ENCODE data around the gene EHBP1. TPM values are rescaled to one million over a fixed set of nuclear protein-coding genes. Genes with fewer than 3 reads are reported as not detected.

The EHBP1 gene
- total RNA-seq, 2 experiments from 2014 or later: 22.2 to 24.7 TPM

- POLR2A ChIA-PET: no interaction called here
- no peaks in the 10 kb centered on the region for H3K27me3 Mint-ChIP-seq
- CTCF ChIA-PET: no interaction called here
- peaks cover 5% of the 10 kb centered on the region for H3K9me3 Mint-ChIP-seq
- DNase-seq: no peak
- H3K27ac Mint-ChIP-seq: no peak overlapping the region
- peaks cover 8% of the 10 kb centered on the region for H3K36me3 Mint-ChIP-seq (ENCODE audit: low read depth)
- H3K4me3 Mint-ChIP-seq: no peak overlapping the region
- no peaks in the 10 kb centered on the region for H3K4me1 Mint-ChIP-seq
These were observed 79.7 kb downstream of the EHBP1 start for GRCh38 chr2:62785216-62785615.

GRCh38 chr2:62785810-62786597, 80.5 kb downstream of the EHBP1 start:
- H3K9me3 Mint-ChIP-seq: peaks cover 5% of the 10 kb centered on the region
- DNase-seq: no peak
- no peak overlapping the region for H3K4me3 Mint-ChIP-seq
- no peak overlapping the region for H3K27ac Mint-ChIP-seq
- H3K27me3 Mint-ChIP-seq: no peaks in the 10 kb centered on the region
- no peaks in the 10 kb centered on the region for H3K4me1 Mint-ChIP-seq
- ChIA-PET POLR2A (no interaction called here), CTCF (interaction anchor here (1.5 kb wide), 1 partner anchor 330 kb away, joined by 4 read pairs; no protein-coding TSS in a partner anchor)
- peaks cover 8% of the 10 kb centered on the region for H3K36me3 Mint-ChIP-seq (ENCODE audit: low read depth)

- H3K27ac Mint-ChIP-seq: no peak overlapping the region
- no peaks in the 10 kb centered on the region for H3K27me3 Mint-ChIP-seq
- H3K36me3 Mint-ChIP-seq (ENCODE audit: low read depth): peaks cover 8% of the 10 kb centered on the region
- DNase-seq: no peak
- H3K4me3 Mint-ChIP-seq: no peak overlapping the region
- H3K9me3 Mint-ChIP-seq: peaks cover 3% of the 10 kb centered on the region
- H3K4me1 Mint-ChIP-seq: no peaks in the 10 kb centered on the region
- ChIA-PET CTCF (interaction anchor here (0.9 kb wide), 1 partner anchor 299 kb away, joined by 3 read pairs; no protein-coding TSS in a partner anchor), POLR2A (no interaction called here)
These were observed 81.9 kb downstream of the EHBP1 start for GRCh38 chr2:62787386-62787785.

GRCh38 chr2:62789518-62789917, 84.0 kb downstream of the EHBP1 start:
- Mint-ChIP-seq H3K4me1 (no peaks in the 10 kb centered on the region), H3K9me3 (no peaks in the 10 kb centered on the region), H3K27me3 (no peaks in the 10 kb centered on the region), H3K27ac (no peak overlapping the region), H3K36me3 (ENCODE audit: low read depth) (no peaks in the 10 kb centered on the region), H3K4me3 (no peak overlapping the region)
- POLR2A ChIA-PET: no interaction called here
- CTCF ChIA-PET: no interaction called here
- no peak for DNase-seq

GRCh38 chr2:62789918-62790317, 84.4 kb downstream of the EHBP1 start:
- no peaks in the 10 kb centered on the region for H3K9me3 Mint-ChIP-seq
- no peak for DNase-seq
- ChIA-PET CTCF (no interaction called here), POLR2A (no interaction called here)
- H3K36me3 Mint-ChIP-seq (ENCODE audit: low read depth): no peaks in the 10 kb centered on the region
- no peaks in the 10 kb centered on the region for H3K27me3 Mint-ChIP-seq
- H3K4me1 Mint-ChIP-seq: no peaks in the 10 kb centered on the region
- no peak overlapping the region for H3K27ac Mint-ChIP-seq
- no peak overlapping the region for H3K4me3 Mint-ChIP-seq

- POLR2A ChIA-PET: no interaction called here
These were observed 86.9 kb downstream of the EHBP1 start for GRCh38 chr2:62792408-62792807.

GRCh38 chr2:62793213-62793612, 87.7 kb downstream of the EHBP1 start:
- CTCF ChIA-PET: no interaction called here
- no peaks in the 10 kb centered on the region for H3K27me3 Mint-ChIP-seq
- POLR2A ChIA-PET: no interaction called here
- no peak for DNase-seq
- no peak overlapping the region for H3K27ac Mint-ChIP-seq
- no peaks in the 10 kb centered on the region for H3K36me3 Mint-ChIP-seq (ENCODE audit: low read depth)
- H3K4me1 Mint-ChIP-seq: no peaks in the 10 kb centered on the region
- no peak overlapping the region for H3K4me3 Mint-ChIP-seq
- H3K9me3 Mint-ChIP-seq: no peaks in the 10 kb centered on the region

More at GRCh38 chr2:62792408-62792807, 86.9 kb downstream of the EHBP1 start:
- Mint-ChIP-seq H3K4me3 (no peak overlapping the region), H3K36me3 (ENCODE audit: low read depth) (no peaks in the 10 kb centered on the region), H3K4me1 (no peaks in the 10 kb centered on the region), H3K9me3 (no peaks in the 10 kb centered on the region), H3K27me3 (no peaks in the 10 kb centered on the region), H3K27ac (no peak overlapping the region)
- CTCF ChIA-PET: no interaction called here
- no peak for DNase-seq

GRCh38 chr2:62794791-62795190, 89.3 kb downstream of the EHBP1 start:
- Mint-ChIP-seq H3K36me3 (ENCODE audit: low read depth) (peaks cover 3% of the 10 kb centered on the region), H3K4me3 (no peak overlapping the region), H3K27ac (no peak overlapping the region), H3K9me3 (no peaks in the 10 kb centered on the region), H3K27me3 (no peaks in the 10 kb centered on the region), H3K4me1 (peaks cover 2% of the 10 kb centered on the region)
- POLR2A ChIA-PET: no interaction called here
- CTCF ChIA-PET: no interaction called here
- no peak for DNase-seq

GRCh38 chr2:62795341-62795740, 89.8 kb downstream of the EHBP1 start:
- POLR2A ChIA-PET: no interaction called here

GRCh38 chr2:62797107-62797506, 91.6 kb downstream of the EHBP1 start:
- no peaks in the 10 kb centered on the region for H3K9me3 Mint-ChIP-seq
- DNase-seq: no peak
- peaks cover 21% of the 10 kb centered on the region for H3K4me1 Mint-ChIP-seq
- POLR2A ChIA-PET: no interaction called here
- CTCF ChIA-PET: interaction anchor here (0.7 to 1.6 kb wide), 3 partner anchors 19 to 316 kb away, joined by 3 read pairs; no protein-coding TSS in a partner anchor
- no peak overlapping the region for H3K4me3 Mint-ChIP-seq
- no peaks in the 10 kb centered on the region for H3K27me3 Mint-ChIP-seq
- no peak overlapping the region for H3K27ac Mint-ChIP-seq
- H3K36me3 Mint-ChIP-seq (ENCODE audit: low read depth): peaks cover 6% of the 10 kb centered on the region

More at GRCh38 chr2:62795341-62795740, 89.8 kb downstream of the EHBP1 start:
- Mint-ChIP-seq H3K4me3 (no peak overlapping the region), H3K4me1 (peaks cover 7% of the 10 kb centered on the region), H3K36me3 (ENCODE audit: low read depth) (peaks cover 6% of the 10 kb centered on the region), H3K27ac (no peak overlapping the region), H3K9me3 (no peaks in the 10 kb centered on the region), H3K27me3 (no peaks in the 10 kb centered on the region)
- CTCF ChIA-PET: no interaction called here
- DNase-seq: no peak

- POLR2A ChIA-PET: no interaction called here
- CTCF ChIA-PET: no interaction called here
- no peak overlapping the region for H3K4me3 Mint-ChIP-seq
- no peak for DNase-seq
- H3K4me1 Mint-ChIP-seq: peaks cover 25% of the 10 kb centered on the region
- H3K36me3 Mint-ChIP-seq (ENCODE audit: low read depth): peaks cover 6% of the 10 kb centered on the region
- H3K27me3 Mint-ChIP-seq: no peaks in the 10 kb centered on the region
- no peaks in the 10 kb centered on the region for H3K9me3 Mint-ChIP-seq
- H3K27ac Mint-ChIP-seq: no peak overlapping the region
These were observed 95.1 kb downstream of the EHBP1 start for GRCh38 chr2:62800618-62801017.

GRCh38 chr2:62801110-62801509, 95.6 kb downstream of the EHBP1 start:
- Mint-ChIP-seq H3K27ac (peak overlapping the region; percentile 9), H3K4me1 (peaks cover 25% of the 10 kb centered on the region), H3K4me3 (no peak overlapping the region), H3K9me3 (no peaks in the 10 kb centered on the region), H3K36me3 (ENCODE audit: low read depth) (peaks cover 6% of the 10 kb centered on the region), H3K27me3 (no peaks in the 10 kb centered on the region)
- POLR2A ChIA-PET: no interaction called here
- DNase-seq: no peak
- CTCF ChIA-PET: no interaction called here

- ChIA-PET CTCF (interaction anchor here (0.6 to 0.7 kb wide), 2 partner anchors 10 to 341 kb away, joined by 3 to 4 read pairs; no protein-coding TSS in a partner anchor), POLR2A (no interaction called here)
These were observed 96.5 kb downstream of the EHBP1 start for GRCh38 chr2:62801814-62802523.

More at GRCh38 chr2:62801814-62802523, 96.5 kb downstream of the EHBP1 start:
- DNase-seq: peak; percentile 19
- Mint-ChIP-seq H3K9me3 (no peaks in the 10 kb centered on the region), H3K36me3 (ENCODE audit: low read depth) (peaks cover 7% of the 10 kb centered on the region), H3K27ac (peak overlapping the region; percentile 66), H3K4me3 (peak overlapping the region; percentile 56), H3K27me3 (no peaks in the 10 kb centered on the region), H3K4me1 (peaks cover 25% of the 10 kb centered on the region)

Data from activated CD4-positive, alpha-beta T cell treated with anti-CD3 and anti-CD28 coated beads, Interleukin-2, amount 10 ng/mL, durations not matched to agents 7 days and 5 days (primary cell).